IgD-negative memory B cell (primary cell): ENCODE measurements around the gene CD300LB. TPM values are rescaled to one million over a fixed set of nuclear protein-coding genes. Genes with fewer than 3 reads are reported as not detected.
"Not testable (repeated sequence)": the region's sequence is repeated elsewhere in the genome, so short reads cannot be mapped to it uniquely, and the experiment has no call there.

Experiments
- H3K27ac Mint-ChIP-seq, 3 donors: one replicate each; pipeline ENCODE4 v1.8.0; 2020 to 2022; ENCODE audit warnings: mild to moderate bottlenecking in 3 of 3, mixed read lengths in 3 of 3, moderate library complexity in 1 of 3
- H3K27me3 Mint-ChIP-seq: one replicate; pipeline ENCODE4 v1.8.0; 2021; ENCODE audit warnings: mixed read lengths
- H3K36me3 Mint-ChIP-seq: one replicate; pipeline ENCODE4 v1.8.0; 2020; ENCODE audit warnings: mild to moderate bottlenecking, mixed read lengths
- H3K4me1 Mint-ChIP-seq, 3 donors: one replicate each; pipeline ENCODE4 v1.8.0; 2020 to 2022; ENCODE audit warnings: mixed read lengths in 3 of 3, mild to moderate bottlenecking in 1 of 3
- H3K4me3 Mint-ChIP-seq, 4 donors: one replicate each; pipeline ENCODE4 v1.8.0; 2020 to 2022; ENCODE audit warnings: mild to moderate bottlenecking in 4 of 4, mixed read lengths in 4 of 4, moderate library complexity in 3 of 4
- H3K9me3 Mint-ChIP-seq, 3 donors: one replicate each; pipeline ENCODE4 v1.8.0; 2020 to 2021; ENCODE audit warnings: mixed read lengths in 3 of 3, mild to moderate bottlenecking in 1 of 3
- polyA plus RNA-seq: library from polyadenylated mRNA; unstranded; fragments of 300-500 nt; fragmentation: Illumina TruSeq; gene quantifications from one replicate; pipeline ENCODE4 v1.2.3, GENCODE V29; 2021

The CD300LB gene
- polyA plus RNA-seq, 1 donor from 2014 or later, result not detected

DNA sequence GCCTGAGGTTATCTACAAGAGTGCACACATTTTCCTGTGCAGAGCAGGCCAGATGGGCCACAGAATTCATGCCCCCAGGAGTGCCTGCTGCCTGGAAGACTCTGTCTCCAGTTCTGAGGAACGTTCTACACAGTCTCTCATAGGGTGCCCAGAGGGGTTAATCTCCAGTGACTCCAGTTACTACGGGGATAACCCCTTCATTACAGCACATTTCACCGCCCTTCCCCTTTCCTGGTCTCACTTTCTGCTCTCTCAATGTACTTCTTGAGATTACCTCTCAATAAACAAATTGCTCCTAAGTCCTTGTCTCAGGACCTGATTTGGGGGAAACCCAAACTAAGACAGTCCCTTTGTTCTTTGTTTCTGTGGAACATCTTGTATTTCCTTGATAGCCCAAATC, 30.3 kb upstream of the CD300LB start:
- Mint-ChIP-seq H3K4me3 (peak overlapping the region in 1 of 4 donors; percentile 47), H3K36me3 (peaks cover 5% of the 10 kb centered on the region), H3K4me1 (peaks cover 13 to 31% (median 22%) of the 10 kb centered on the region in 3 donors), H3K27ac (no peak overlapping the region), H3K27me3 (peaks cover 12% of the 10 kb centered on the region), H3K9me3 (peaks cover 0 to 16% (median 2%) of the 10 kb centered on the region in 3 donors)

DNA sequence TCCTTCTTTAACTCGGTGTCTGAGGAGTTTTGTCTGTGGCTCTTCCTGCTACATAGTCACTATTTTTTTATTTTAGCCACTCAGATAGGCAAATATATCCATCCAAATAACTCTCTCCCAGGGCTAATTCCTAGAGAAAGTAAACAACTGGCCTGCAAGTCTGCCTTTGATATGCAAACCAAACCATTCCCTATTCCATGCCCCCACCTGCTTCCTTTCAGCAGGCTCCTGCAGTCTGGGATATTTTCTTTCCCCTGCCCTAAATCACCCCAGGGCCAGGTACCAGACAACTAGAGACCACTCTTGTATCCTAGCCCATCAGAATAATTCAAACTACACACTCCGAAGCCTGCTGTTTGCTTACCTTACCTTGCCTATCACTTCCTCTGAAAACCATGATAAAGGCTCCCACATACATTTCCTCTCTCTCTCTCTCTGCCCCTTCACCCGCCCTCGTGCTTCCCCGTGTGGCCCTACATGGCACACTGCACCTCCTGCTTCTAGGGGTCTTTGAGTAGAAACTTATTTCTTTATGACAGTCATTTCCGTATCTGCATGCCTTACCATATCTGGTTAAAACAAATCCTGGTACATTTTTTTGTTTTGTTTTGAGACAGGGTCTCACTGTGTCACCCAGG, 27.7 kb upstream of the CD300LB start:
- Mint-ChIP-seq H3K36me3 (peaks cover 5% of the 10 kb centered on the region), H3K27ac (peak overlapping the region in 2 of 3 donors; percentile 53 to 63), H3K4me3 (peak overlapping the region in 2 of 4 donors; percentile 27 to 80), H3K27me3 (peaks cover 12% of the 10 kb centered on the region), H3K4me1 (peaks cover 13 to 28% (median 22%) of the 10 kb centered on the region in 3 donors), H3K9me3 (peaks cover 3 to 21% (median 4%) of the 10 kb centered on the region in 3 donors)

DNA sequence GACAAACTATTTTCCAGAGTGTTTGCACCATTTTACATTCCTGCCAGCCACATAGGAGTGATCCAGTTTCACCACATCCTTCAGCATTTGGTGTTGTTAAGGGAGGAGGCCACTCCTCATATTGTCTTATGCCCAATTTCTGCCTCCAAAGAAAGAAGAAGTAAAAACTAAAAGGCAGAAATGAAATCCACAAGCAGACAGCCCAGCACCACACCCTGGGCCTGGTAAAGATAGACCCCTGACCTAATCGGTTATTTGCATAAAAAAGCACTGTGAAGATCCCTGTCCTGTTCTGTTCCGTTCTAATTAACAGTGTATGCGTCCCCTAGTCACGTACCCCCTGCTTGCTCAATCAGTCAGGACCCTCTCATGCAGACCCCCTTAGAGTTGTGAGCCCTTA, 27.1 kb upstream of the CD300LB start:
- peaks cover 13 to 26% (median 22%) of the 10 kb centered on the region in 3 donors for H3K4me1 Mint-ChIP-seq
- H3K27me3 Mint-ChIP-seq, H3K36me3 Mint-ChIP-seq: not testable (repeated sequence)
- peaks cover 3 to 21% (median 4%) of the 10 kb centered on the region in 3 donors for H3K9me3 Mint-ChIP-seq
- peak overlapping the region in 2 of 4 donors; percentile 27 to 80 for H3K4me3 Mint-ChIP-seq
- peak overlapping the region in 2 of 3 donors; percentile 53 to 63 for H3K27ac Mint-ChIP-seq

- Mint-ChIP-seq H3K27ac (no peak overlapping the region), H3K4me3 (no peak overlapping the region), H3K4me1 (peaks cover 10 to 20% (median 16%) of the 10 kb centered on the region in 3 donors), H3K36me3 (peaks cover 2% of the 10 kb centered on the region), H3K9me3 (peaks cover 3 to 21% (median 4%) of the 10 kb centered on the region in 3 donors), H3K27me3 (peaks cover under 1% of the 10 kb centered on the region)
Observed at GRCh38 chr17:74555427-74555940, 24.2 kb upstream of the CD300LB start.

GRCh38 chr17:74554909-74555308, 23.6 kb upstream of the CD300LB start:
- Mint-ChIP-seq H3K9me3 (peaks cover 3 to 21% (median 4%) of the 10 kb centered on the region in 3 donors), H3K4me1 (peaks cover 10 to 20% (median 16%) of the 10 kb centered on the region in 3 donors), H3K4me3 (peak overlapping the region in 1 of 4 donors; percentile 22), H3K27me3 (no peaks in the 10 kb centered on the region), H3K36me3 (peaks cover 2% of the 10 kb centered on the region), H3K27ac (no peak overlapping the region)

DNA sequence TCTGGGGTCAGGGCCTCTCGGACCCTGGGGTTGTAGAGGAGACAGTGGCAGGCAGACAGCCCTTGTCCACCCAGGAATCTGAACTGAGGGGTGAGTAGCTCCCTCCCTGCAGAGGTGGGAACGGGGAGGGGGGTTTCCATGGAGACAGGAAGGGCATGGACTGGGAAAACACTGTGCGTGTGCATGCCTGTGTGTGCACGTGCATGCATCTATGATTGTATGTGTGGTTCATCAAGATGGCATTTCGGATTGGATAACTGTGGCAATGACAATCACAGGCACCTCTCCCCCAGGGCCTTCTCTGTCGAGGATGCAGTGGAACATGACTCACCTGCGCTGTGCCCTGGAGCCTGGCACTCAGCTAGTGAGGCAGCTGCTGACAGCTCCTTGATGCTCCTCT, 20.8 kb upstream of the CD300LB start:
- Mint-ChIP-seq H3K4me3 (peak overlapping the region in 1 of 4 donors; percentile 5), H3K27me3 (peaks cover 12% of the 10 kb centered on the region), H3K27ac (no peak overlapping the region), H3K4me1 (peaks cover 0 to 9% (median 7%) of the 10 kb centered on the region in 3 donors), H3K36me3 (no peaks in the 10 kb centered on the region), H3K9me3 (peaks cover 2 to 8% (median 3%) of the 10 kb centered on the region in 3 donors)

GRCh38 chr17:74550602-74551001, 19.3 kb upstream of the CD300LB start:
- no peak overlapping the region for H3K27ac Mint-ChIP-seq
- peaks cover 12% of the 10 kb centered on the region for H3K27me3 Mint-ChIP-seq

GRCh38 chr17:74549343-74549742, 18.1 kb upstream of the CD300LB start:
- Mint-ChIP-seq H3K36me3 (no peaks in the 10 kb centered on the region), H3K9me3 (no peaks in the 10 kb centered on the region), H3K4me1 (peaks cover 0 to 16% (median 9%) of the 10 kb centered on the region in 3 donors), H3K4me3 (no peak overlapping the region), H3K27ac (no peak overlapping the region), H3K27me3 (peaks cover 12% of the 10 kb centered on the region)

More at GRCh38 chr17:74550602-74551001, 19.3 kb upstream of the CD300LB start:
- Mint-ChIP-seq H3K9me3 (no peaks in the 10 kb centered on the region), H3K4me1 (peaks cover 0 to 12% (median 9%) of the 10 kb centered on the region in 3 donors), H3K4me3 (no peak overlapping the region), H3K36me3 (no peaks in the 10 kb centered on the region)

DNA sequence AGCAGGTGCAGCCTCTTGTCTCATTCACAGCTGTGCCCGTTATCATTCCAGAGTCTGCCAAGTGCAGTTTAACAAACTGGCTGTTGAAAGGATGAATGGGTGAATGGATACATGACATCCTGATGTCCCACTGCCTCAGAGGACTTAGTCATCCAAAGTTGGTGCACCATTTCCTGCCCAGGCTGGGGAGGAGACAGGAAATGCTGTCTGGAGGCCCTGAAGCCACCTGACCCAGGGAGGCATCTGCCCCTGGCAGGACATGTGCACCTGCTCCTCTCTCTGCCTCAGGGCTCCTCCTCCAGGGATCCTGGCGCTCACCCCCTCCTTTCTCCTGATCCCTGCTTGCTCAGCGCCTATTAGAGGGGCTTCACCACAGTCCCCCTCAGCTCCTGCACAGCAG, 16.5 kb upstream of the CD300LB start:
- peak overlapping the region in 1 of 4 donors; percentile 55 for H3K4me3 Mint-ChIP-seq
- no peaks in the 10 kb centered on the region for H3K36me3 Mint-ChIP-seq
- peak overlapping the region in 1 of 3 donors; percentile 57 for H3K27ac Mint-ChIP-seq
- peaks cover 0 to 16% (median 9%) of the 10 kb centered on the region in 3 donors for H3K4me1 Mint-ChIP-seq
- H3K9me3 Mint-ChIP-seq, result no peaks in the 10 kb centered on the region
- peaks cover 12% of the 10 kb centered on the region for H3K27me3 Mint-ChIP-seq

GRCh38 chr17:74547264-74547663, 16.0 kb upstream of the CD300LB start:
- Mint-ChIP-seq H3K27ac (no peak overlapping the region), H3K27me3 (peaks cover 12% of the 10 kb centered on the region), H3K36me3 (no peaks in the 10 kb centered on the region), H3K4me1 (peaks cover 0 to 16% (median 9%) of the 10 kb centered on the region in 3 donors), H3K4me3 (no peak overlapping the region), H3K9me3 (no peaks in the 10 kb centered on the region)

DNA sequence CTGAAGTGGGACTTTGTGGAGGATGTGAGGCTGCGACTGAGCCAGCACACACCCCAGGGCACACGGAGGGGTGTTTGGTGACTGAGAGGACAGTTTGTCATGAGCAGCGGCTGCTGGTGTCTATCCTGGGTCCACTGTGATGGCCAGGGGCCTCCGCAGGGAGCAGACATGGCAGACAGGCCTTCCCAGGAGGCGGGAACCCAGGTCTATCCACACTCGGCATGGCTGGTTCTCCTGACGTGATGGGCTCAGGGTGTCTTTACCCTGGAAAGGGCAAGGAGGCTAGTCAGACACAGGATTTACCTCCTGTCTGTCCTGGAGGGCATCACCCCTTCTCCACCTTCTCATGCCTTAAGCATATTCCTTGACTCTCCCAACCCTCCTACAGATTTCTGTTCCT, 15.3 kb upstream of the CD300LB start:
- peaks cover 12% of the 10 kb centered on the region for H3K27me3 Mint-ChIP-seq
- H3K4me1 Mint-ChIP-seq, result peaks cover 0 to 16% (median 9%) of the 10 kb centered on the region in 3 donors
- no peak overlapping the region for H3K4me3 Mint-ChIP-seq
- H3K9me3 Mint-ChIP-seq, result no peaks in the 10 kb centered on the region
- H3K27ac Mint-ChIP-seq, result no peak overlapping the region
- H3K36me3 Mint-ChIP-seq, result no peaks in the 10 kb centered on the region

- no peaks in the 10 kb centered on the region for H3K9me3 Mint-ChIP-seq
- no peak within 1 kb of the TSS for H3K27ac Mint-ChIP-seq
- H3K27me3 Mint-ChIP-seq, result peaks cover 12% of the 10 kb centered on the region
- peaks cover 0 to 16% (median 8%) of the 10 kb centered on the region in 3 donors for H3K4me1 Mint-ChIP-seq
- peak within 1 kb of the TSS in 1 of 4 donors; percentile 37 for H3K4me3 Mint-ChIP-seq
- H3K36me3 Mint-ChIP-seq, result no peaks in the 10 kb centered on the region
Observed at GRCh38 chr17:74545843-74546230, 14.6 kb upstream of the CD300LB start, which contains the start of gene CD300C. TSS of gene CD300C (minus strand) at chr17:74546115. CDS start at chr17:74545782, 333 bp downstream.

DNA sequence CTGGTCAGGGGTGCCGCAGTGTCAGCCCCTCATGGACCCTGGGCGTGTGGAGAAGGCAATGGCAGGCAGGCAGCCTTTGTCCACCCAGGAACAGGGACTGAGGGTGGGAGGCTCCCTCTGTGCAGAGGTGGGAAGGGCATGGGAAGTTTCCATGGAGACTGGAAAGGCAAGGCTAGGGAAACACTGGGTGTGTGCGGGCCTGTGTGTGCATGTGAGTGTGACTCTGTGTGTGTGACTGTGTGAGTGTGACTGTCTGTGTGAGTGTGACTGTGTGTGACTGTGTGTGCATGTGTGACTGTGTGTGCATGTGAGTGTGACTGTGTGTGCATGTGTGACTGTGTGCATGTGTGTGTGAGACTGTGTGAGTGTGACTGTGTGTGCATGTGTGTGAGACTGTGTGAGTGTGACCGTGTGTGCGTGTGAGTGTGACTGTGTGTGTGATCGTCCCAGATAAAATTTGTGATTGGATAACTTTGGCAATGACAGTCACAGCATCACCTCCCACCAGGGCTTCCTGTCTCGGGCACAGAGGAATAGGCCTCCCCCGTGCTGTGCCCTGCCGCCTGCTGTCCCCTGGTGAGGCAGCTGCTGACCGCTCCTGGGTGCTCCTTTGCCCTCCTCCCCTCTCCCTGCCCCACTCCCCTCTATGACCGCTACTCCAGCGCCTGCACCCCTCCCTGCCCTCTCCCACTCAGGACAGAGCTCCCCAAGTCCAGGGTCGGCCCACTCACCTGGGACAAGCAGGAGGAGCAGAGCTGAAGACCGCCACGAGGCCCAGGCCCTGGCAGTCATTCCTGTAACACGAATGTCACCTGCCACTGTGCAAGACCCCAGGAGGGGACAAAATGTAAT, 13.9 kb upstream of the CD300LB start:
- Mint-ChIP-seq H3K4me1 (peaks cover 0 to 16% (median 6%) of the 10 kb centered on the region in 3 donors), H3K27ac (no peak overlapping the region), H3K27me3 (peaks cover 12% of the 10 kb centered on the region), H3K36me3 (no peaks in the 10 kb centered on the region), H3K9me3 (no peaks in the 10 kb centered on the region), H3K4me3 (peak overlapping the region in 1 of 4 donors; percentile 37)

DNA sequence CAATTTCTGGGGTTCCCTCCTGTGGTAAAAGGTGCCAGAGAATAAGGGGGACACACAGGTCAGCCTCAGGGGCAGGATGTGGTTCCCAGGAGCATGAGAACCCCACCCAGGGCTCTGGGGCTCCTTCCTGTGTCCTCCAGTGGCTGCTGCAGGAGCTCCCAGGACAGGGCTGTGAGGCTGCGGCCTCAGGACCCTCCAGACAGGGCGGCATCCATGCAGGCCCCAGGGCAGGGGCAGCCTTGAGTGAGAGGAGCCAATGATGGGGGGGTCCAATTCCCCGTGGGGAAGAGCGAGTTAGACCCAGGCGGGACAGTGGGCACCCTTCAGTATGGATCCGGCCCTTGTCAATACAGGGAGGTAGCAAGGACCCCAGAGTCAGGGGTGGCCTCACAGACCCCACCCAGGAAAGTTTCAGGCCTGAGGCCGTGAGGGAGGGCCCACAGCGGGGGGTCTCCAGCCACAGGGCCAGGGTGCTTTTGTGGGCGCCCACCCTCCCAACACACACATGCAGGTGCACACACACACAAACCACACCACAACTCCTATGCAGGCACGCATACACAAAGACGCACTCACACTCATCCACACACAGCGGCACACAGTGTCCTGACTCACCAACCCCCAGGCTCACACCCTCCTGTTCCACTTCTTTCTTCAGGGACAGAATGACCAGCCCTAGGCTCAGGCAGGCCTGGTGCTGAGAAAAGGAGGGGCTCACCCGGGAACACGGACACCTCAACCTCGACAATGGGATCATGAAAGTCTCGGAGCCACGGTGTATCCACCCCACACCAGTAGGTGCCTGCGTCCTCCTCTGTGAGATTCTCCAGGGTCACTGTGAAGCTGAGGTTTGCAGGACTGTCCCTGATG, 12.9 kb upstream of the CD300LB start:
- Mint-ChIP-seq H3K27ac (no peak overlapping the region), H3K4me3 (peak overlapping the region in 1 of 4 donors; percentile 66), H3K9me3 (peaks cover 0 to 2% (median 0%) of the 10 kb centered on the region in 3 donors), H3K4me1 (peaks cover 0 to 16% (median 6%) of the 10 kb centered on the region in 3 donors), H3K36me3 (no peaks in the 10 kb centered on the region), H3K27me3 (peaks cover 9% of the 10 kb centered on the region)
